Neural cell (in vitro differentiated cells): ENCODE measurements around the gene TSR1. TPM values are rescaled to one million over a fixed set of nuclear protein-coding genes. Genes with fewer than 3 reads are reported as not detected.

Experiments
- H2AFZ ChIP-seq: fragments of 200-600, 300-800 bp; sonication (generic), shearing (Covaris generic); 2 replicates; pipeline ENCODE4 v1.6.0; 2014; ENCODE audit warnings: low read depth, mild to moderate bottlenecking, antibody characterized with exemption, low read length, moderate library complexity
- H3F3A ChIP-seq: fragments of 200-600 bp; shearing (Covaris generic); 2 replicates; pipeline ENCODE4 v1.6.1; 2016; ENCODE audit warnings: mild to moderate bottlenecking, moderate library complexity, mixed read lengths, antibody characterized with exemption, low read length; ENCODE audit not compliant: insufficient read depth, poor library complexity, severe bottlenecking
- H3K27ac ChIP-seq: fragments of 200-600, 300-800 bp; sonication (generic), shearing (Covaris generic); 2 replicates; pipeline ENCODE4 v1.5.1; 2014; ENCODE audit warnings: mild to moderate bottlenecking, low read length, moderate library complexity
- H3K27me3 ChIP-seq: fragments of 300-800, 200-600 bp; sonication (generic), shearing (Covaris generic); 2 replicates; pipeline ENCODE4 v1.6.0; 2014; ENCODE audit warnings: mild to moderate bottlenecking, low read depth, low read length, moderate library complexity; ENCODE audit not compliant: insufficient read depth
- H3K36me3 ChIP-seq: fragments of 300-800, 200-600 bp; sonication (generic), shearing (Covaris generic); 2 replicates; pipeline ENCODE4 v1.5.1; 2014; ENCODE audit warnings: mild to moderate bottlenecking, antibody characterized with exemption, low read length, moderate library complexity; ENCODE audit not compliant: insufficient read depth
- H3K4me2 ChIP-seq: fragments of 300-800, 200-600 bp; sonication (generic), shearing (Covaris generic); 2 replicates; pipeline ENCODE4 v1.6.0; 2014; ENCODE audit warnings: mild to moderate bottlenecking, low read length
- H3K4me3 ChIP-seq: fragments of 300-800, 200-600 bp; sonication (generic), shearing (Covaris generic); 2 replicates; pipeline ENCODE4 v1.5.1; 2014; ENCODE audit warnings: mild to moderate bottlenecking, low read length, moderate library complexity
- H3K79me2 ChIP-seq: fragments of 200-600 bp; shearing (Covaris generic); replicated peaks from 2 replicates; pipeline ENCODE4 v1.6.0; 2014; ENCODE audit warnings: mild to moderate bottlenecking, low read length, moderate library complexity; ENCODE audit not compliant: insufficient read depth
- H3K9ac ChIP-seq: fragments of 300-800, 200-600 bp; sonication (generic), shearing (Covaris generic); 2 replicates; pipeline ENCODE4 v1.6.1; 2016; ENCODE audit warnings: mild to moderate bottlenecking, low read length, mixed read lengths
- H3K9me2 ChIP-seq: fragments of 200-600 bp; shearing (Covaris generic); 2 replicates; pipeline ENCODE4 v1.6.1; 2016; ENCODE audit warnings: mild to moderate bottlenecking, low read length, mixed read lengths; ENCODE audit not compliant: insufficient read depth
- H3K9me3 ChIP-seq: fragments of 200-600, 300-800 bp; sonication (generic), shearing (Covaris generic); 2 replicates; pipeline ENCODE4 v1.6.1; 2016; ENCODE audit warnings: mild to moderate bottlenecking, mixed run types, low read length, moderate library complexity, mixed read lengths
- H4K20me1 ChIP-seq: fragments of 200-600 bp; shearing (Covaris generic); 2 replicates; pipeline ENCODE4 v1.6.1; 2016; ENCODE audit warnings: mild to moderate bottlenecking, mixed run types; ENCODE audit not compliant: insufficient read depth
- CTCF ChIP-seq: fragments of 450-650 bp; IDR thresholded peaks from 2 replicates; pipeline ENCODE4 v1.5.1; 2014; ENCODE audit warnings: antibody characterized with exemption, mild to moderate bottlenecking, moderate library complexity; ENCODE audit not compliant: poor library complexity, severe bottlenecking
- EP300 ChIP-seq: fragments of 450-650 bp; conservative IDR thresholded peaks from 2 replicates; pipeline ENCODE4 v1.6.1; 2014; ENCODE audit warnings: antibody characterized with exemption, mild to moderate bottlenecking, moderate library complexity; ENCODE audit not compliant: poor library complexity, severe bottlenecking
- EZH2 ChIP-seq: fragments of 200-600, 300-800 bp; shearing (Covaris generic), sonication (generic); IDR thresholded peaks from 2 replicates; pipeline ENCODE4 v1.6.1; 2014; ENCODE audit warnings: antibody characterized with exemption, low read length, borderline replicate concordance, mild to moderate bottlenecking; ENCODE audit not compliant: insufficient read depth, poor library complexity, severe bottlenecking
- MXI1 ChIP-seq: fragments of 450-650 bp; conservative IDR thresholded peaks from 2 replicates; pipeline ENCODE4 v1.6.1; 2014; ENCODE audit warnings: antibody characterized with exemption, mild to moderate bottlenecking; ENCODE audit not compliant: poor library complexity, severe bottlenecking
- POLR2AphosphoS5 ChIP-seq: IDR thresholded peaks from 2 replicates; pipeline ENCODE4 v1.6.1; 2012
- RAD21 ChIP-seq: fragments of 450-650 bp; conservative IDR thresholded peaks from 2 replicates; pipeline ENCODE4 v1.6.1; 2014; ENCODE audit warnings: antibody characterized with exemption, mild to moderate bottlenecking, moderate library complexity
- REST ChIP-seq: IDR thresholded peaks from 2 replicates; pipeline ENCODE4 v1.6.1; 2012; ENCODE audit warnings: borderline replicate concordance
- SMC3 ChIP-seq: fragments of 450-650 bp; conservative IDR thresholded peaks from 2 replicates; pipeline ENCODE4 v1.6.1; 2014; ENCODE audit warnings: antibody characterized with exemption, mild to moderate bottlenecking, moderate library complexity; ENCODE audit not compliant: poor library complexity
- TAF1 ChIP-seq: IDR thresholded peaks from 2 replicates; pipeline ENCODE4 v1.6.1; 2012; ENCODE audit warnings: low read depth
- polyA plus RNA-seq: library from polyadenylated mRNA; depleted of rRNA; stranded (reverse); fragments of >200 nt; gene quantifications from 2 replicates; pipeline ENCODE4 v1.2.3, GENCODE V29; 2014

TSR1 gene
- polyA plus RNA-seq, 1 donor from 2014 or later = 31.8 TPM

- H3K9me3 ChIP-seq = no peaks in the 10 kb centered on the region
- TF ChIP-seq CTCF (no peak), REST (no peak), RAD21 (no peak), TAF1 (no peak), EZH2 (no peak), MXI1 (no peak), POLR2AphosphoS5 (no peak), SMC3 (no peak), EP300 (no peak)
- H3K4me2 ChIP-seq = no peak overlapping the region
- no peak overlapping the region for H3K9ac ChIP-seq
- H3K36me3 ChIP-seq = no peaks in the 10 kb centered on the region
- H3K27me3 ChIP-seq = no peaks in the 10 kb centered on the region
- H4K20me1 ChIP-seq = no peaks in the 10 kb centered on the region
- no peak overlapping the region for H3K27ac ChIP-seq
- H3K9me2 ChIP-seq = no peaks in the 10 kb centered on the region
- H2AFZ ChIP-seq = no peak overlapping the region
- no peaks in the 10 kb centered on the region for H3F3A ChIP-seq
- H3K79me2 ChIP-seq = no peaks in the 10 kb centered on the region
- no peak overlapping the region for H3K4me3 ChIP-seq
These were observed 41.4 kb upstream of the TSR1 start for GRCh38 chr17:2377659-2378058.

GRCh38 chr17:2376107-2376506, 39.9 kb upstream of the TSR1 start:
- Histone ChIP-seq H3K27me3 (no peaks in the 10 kb centered on the region), H3K79me2 (no peaks in the 10 kb centered on the region), H3K27ac (no peak overlapping the region), H3K4me3 (no peak overlapping the region), H3K36me3 (no peaks in the 10 kb centered on the region), H4K20me1 (no peaks in the 10 kb centered on the region), H3K9me3 (no peaks in the 10 kb centered on the region), H3F3A (no peaks in the 10 kb centered on the region), H3K9me2 (no peaks in the 10 kb centered on the region), H3K4me2 (no peak overlapping the region), H2AFZ (no peak overlapping the region), H3K9ac (no peak overlapping the region)
- TF ChIP-seq RAD21 = no peak
- no peak for TF ChIP-seq MXI1
- TF ChIP-seq REST = no peak
- no peak for TF ChIP-seq CTCF
- no peak for TF ChIP-seq TAF1
- TF ChIP-seq SMC3 = no peak
- no peak for TF ChIP-seq POLR2AphosphoS5
- no peak for TF ChIP-seq EZH2
- no peak for TF ChIP-seq EP300
